Hematopoietic multipotent progenitor cell treated with erythropoietin and hydrocortisone succinate and interleukin-3 and kit ligand, for 8 days (in vitro differentiated cells): ENCODE measurements around the gene BTBD9.
A peak's percentile ranks its signal among the peaks of the same experiment; 100 is the strongest.

ENCODE experiments used
- DNase-seq: peaks from one replicate; pipeline ENCODE4 v3.0.0-alpha.2; 2015

The BTBD9 gene

GRCh38 chr6:38552121-38552520 is 87.6 kb downstream of the BTBD9 start:
- DNase-seq: peak; percentile 41

GRCh38 chr6:38549795-38550194 is 89.9 kb downstream of the BTBD9 start:
- DNase-seq: no peak

- DNase-seq: no peak
Observed at GRCh38 chr6:38549180-38549579, 90.5 kb downstream of the BTBD9 start.

- no peak for DNase-seq
Observed at GRCh38 chr6:38543022-38543421, 96.7 kb downstream of the BTBD9 start.

GRCh38 chr6:38542031-38542430 is 97.7 kb downstream of the BTBD9 start:
- DNase-seq: no peak

GRCh38 chr6:38533064-38533463 is 106.7 kb downstream of the BTBD9 start:
- DNase-seq: no peak

- DNase-seq: no peak
Observed at GRCh38 chr6:38531134-38531533, 108.6 kb downstream of the BTBD9 start.

GRCh38 chr6:38528196-38528965 is 111.3 kb downstream of the BTBD9 start:
- DNase-seq: no peak

GRCh38 chr6:38527371-38527770 is 112.4 kb downstream of the BTBD9 start:
- DNase-seq: no peak

- DNase-seq: no peak
Observed at GRCh38 chr6:38525888-38526287, 113.8 kb downstream of the BTBD9 start.

GRCh38 chr6:38524436-38525145 is 115.1 kb downstream of the BTBD9 start:
- no peak for DNase-seq

GRCh38 chr6:38522322-38522721 is 117.4 kb downstream of the BTBD9 start:
- DNase-seq: no peak

GRCh38 chr6:38518511-38519304 is 121.0 kb downstream of the BTBD9 start:
- no peak for DNase-seq

GRCh38 chr6:38517005-38517404 is 122.7 kb downstream of the BTBD9 start:
- DNase-seq: no peak

- no peak for DNase-seq
Observed at GRCh38 chr6:38514399-38514798, 125.3 kb downstream of the BTBD9 start.

GRCh38 chr6:38512211-38512610 is 127.5 kb downstream of the BTBD9 start:
- no peak for DNase-seq

- DNase-seq: no peak
Observed at GRCh38 chr6:38510205-38510604, 129.5 kb downstream of the BTBD9 start.

- no peak for DNase-seq
Observed at GRCh38 chr6:38509713-38510112, 130.0 kb downstream of the BTBD9 start.

GRCh38 chr6:38508894-38509293 is 130.8 kb downstream of the BTBD9 start:
- DNase-seq: no peak

- no peak for DNase-seq
Observed at GRCh38 chr6:38508286-38508685, 131.4 kb downstream of the BTBD9 start.

GRCh38 chr6:38507173-38507572 is 132.6 kb downstream of the BTBD9 start:
- no peak for DNase-seq

GRCh38 chr6:38505826-38506225 is 133.9 kb downstream of the BTBD9 start:
- DNase-seq: no peak

- no peak for DNase-seq
Observed at GRCh38 chr6:38504996-38505395, 134.7 kb downstream of the BTBD9 start.
